ENCODE results near the gene TXNDC11.

Gene TXNDC11

DNA sequence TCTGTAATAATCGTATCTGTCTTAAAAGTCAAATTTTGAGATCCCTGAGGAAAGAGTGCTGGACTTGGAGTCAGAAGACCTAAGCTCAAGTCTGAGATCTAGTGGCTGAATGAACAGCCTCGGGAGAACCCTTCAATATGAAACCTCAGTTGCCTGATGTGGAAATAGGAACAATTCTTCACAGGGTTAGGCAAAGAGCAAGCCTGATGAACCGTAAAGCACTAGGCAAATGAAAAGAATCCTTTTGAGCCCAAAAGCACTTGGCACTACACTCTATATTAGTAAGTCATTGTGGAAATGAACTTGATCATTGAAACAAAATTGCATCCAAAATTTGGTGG is 20.2 kb downstream of the TXNDC11 start:
- no peak for DNase-seq (ENCODE audit: low read depth in 2 of 2)

DNA sequence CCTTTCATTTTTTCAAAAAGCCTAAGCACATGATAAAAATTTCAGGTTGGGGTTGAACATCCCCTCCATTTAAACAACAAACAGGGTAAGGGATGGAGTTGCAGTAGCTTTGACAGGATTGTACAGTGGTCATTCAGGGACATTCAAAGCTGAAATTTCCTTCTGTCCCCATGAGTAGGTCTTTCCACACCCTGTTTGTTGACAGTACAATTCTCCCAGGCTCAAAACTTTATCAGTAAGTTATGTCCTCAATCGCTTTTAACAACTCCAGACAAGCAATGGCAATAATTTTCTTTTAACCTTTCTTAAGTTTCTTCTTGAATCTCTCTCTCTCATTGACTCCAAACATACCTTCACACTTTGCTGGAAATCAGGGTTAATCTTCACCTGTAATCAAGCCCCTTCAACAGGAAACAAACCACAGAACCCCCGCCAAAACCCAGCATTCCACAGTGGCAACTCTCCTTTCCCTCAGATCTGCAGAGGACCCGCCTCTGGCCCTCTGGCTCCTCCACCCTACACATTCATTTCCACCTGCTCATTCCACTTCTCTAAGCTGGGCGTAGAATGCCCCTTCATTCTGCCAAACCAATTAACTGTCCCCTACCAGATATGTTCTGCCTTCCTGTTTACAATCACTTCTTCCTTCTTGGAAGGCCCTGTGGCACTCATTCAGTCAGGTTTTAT is 20.7 kb downstream of the TXNDC11 start:
- no peak for DNase-seq (ENCODE audit: low read depth in 2 of 2)

- DNase-seq (ENCODE audit: low read depth in 2 of 2), result no peak
Observed at GRCh38 chr16:11719762-11720161, 22.9 kb downstream of the TXNDC11 start.

DNA sequence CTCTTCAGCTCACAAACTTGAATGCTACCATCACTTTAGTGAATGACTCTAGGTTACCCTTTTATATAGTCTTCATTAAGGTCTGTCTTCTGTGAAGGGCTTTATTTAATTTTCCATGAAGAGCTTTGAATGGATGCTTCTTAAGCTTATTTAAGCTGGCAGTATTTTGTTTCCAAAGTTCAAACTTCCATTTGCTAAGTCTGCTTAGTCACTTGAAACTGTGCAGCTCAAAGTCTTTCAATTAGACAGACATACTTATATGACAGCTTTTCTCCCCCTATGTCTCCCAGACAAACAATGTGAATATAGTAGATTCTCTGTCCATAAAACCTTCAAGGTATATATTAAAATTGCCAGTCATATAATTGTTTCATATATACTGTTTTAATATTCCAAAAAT is 23.5 kb downstream of the TXNDC11 start:
- DNase-seq (ENCODE audit: low read depth in 2 of 2), result no peak

GRCh38 chr16:11717811-11718210 is 24.8 kb downstream of the TXNDC11 start:
- DNase-seq (ENCODE audit: low read depth in 2 of 2), result no peak

DNA sequence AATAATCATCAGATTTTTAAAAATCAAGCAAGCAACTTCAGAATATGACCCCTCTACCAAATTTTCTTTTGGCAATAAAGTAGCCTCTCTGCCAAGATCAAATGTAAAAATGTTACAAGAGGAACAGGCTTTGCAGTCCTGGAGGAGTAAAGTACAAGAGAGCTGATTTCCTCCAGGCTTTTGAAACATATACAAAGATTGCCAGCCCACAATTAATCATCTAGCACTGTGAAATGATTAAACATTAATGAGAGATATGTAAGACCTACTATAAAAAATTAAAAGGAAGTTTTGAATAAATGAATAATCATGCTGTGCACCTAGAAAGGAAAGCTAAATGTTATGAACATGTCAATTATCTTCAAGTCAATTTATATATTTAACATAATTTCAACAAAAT is 26.3 kb downstream of the TXNDC11 start:
- no peak for DNase-seq (ENCODE audit: low read depth in 2 of 2)

GRCh38 chr16:11715246-11715947 is 27.3 kb downstream of the TXNDC11 start:
- no peak for DNase-seq (ENCODE audit: low read depth in 2 of 2)

DNA sequence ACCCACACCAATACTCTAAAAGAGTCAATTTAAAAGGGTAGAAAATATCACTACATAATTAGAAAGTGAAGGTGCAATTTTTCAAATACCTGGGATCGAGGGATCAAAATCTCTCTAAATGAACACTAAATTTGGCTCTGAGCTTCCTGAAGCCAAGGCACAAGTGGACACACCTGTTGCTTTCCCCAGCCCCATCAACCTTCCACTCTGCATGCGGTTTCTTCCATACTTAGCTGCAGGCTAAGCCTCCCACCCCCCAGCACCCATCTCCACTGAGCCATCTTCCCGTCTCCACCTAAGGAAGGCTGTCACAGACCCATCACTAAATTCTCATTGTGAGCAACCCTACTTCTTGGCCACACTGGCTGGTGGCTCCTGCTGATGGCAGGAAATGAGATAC is 30.5 kb downstream of the TXNDC11 start:
- DNase-seq (ENCODE audit: low read depth in 2 of 2), result no peak

- DNase-seq (ENCODE audit: low read depth in 2 of 2), result no peak
Observed at GRCh38 chr16:11711662-11712061, 31.0 kb downstream of the TXNDC11 start.

DNA sequence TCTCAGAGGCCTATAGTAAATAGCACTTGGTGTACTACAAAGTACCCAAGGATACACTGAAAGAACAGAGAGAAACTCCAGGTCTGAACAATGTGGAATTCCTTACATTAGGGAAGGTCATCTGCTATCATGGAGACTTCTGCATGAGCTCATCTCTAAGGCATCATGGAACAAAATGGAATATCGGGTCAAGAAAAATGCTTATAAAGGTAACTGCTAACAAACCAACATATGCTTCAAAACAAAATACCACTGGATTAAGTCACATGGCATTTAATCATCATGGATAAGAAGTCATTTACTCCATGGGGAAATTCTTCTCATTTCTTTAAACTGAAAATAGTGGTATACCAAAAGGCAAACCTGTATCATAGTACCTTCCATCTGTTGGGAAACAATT is 34.2 kb downstream of the TXNDC11 start:
- DNase-seq (ENCODE audit: low read depth in 2 of 2), result no peak

GRCh38 chr16:11707679-11708197 is 34.9 kb downstream of the TXNDC11 start:
- no peak for DNase-seq (ENCODE audit: low read depth in 2 of 2)

- no peak for DNase-seq (ENCODE audit: low read depth in 2 of 2)
Observed at GRCh38 chr16:11706180-11706742, 36.4 kb downstream of the TXNDC11 start.

GRCh38 chr16:11705311-11706025 is 37.2 kb downstream of the TXNDC11 start:
- DNase-seq (ENCODE audit: low read depth in 2 of 2), result no peak

DNA sequence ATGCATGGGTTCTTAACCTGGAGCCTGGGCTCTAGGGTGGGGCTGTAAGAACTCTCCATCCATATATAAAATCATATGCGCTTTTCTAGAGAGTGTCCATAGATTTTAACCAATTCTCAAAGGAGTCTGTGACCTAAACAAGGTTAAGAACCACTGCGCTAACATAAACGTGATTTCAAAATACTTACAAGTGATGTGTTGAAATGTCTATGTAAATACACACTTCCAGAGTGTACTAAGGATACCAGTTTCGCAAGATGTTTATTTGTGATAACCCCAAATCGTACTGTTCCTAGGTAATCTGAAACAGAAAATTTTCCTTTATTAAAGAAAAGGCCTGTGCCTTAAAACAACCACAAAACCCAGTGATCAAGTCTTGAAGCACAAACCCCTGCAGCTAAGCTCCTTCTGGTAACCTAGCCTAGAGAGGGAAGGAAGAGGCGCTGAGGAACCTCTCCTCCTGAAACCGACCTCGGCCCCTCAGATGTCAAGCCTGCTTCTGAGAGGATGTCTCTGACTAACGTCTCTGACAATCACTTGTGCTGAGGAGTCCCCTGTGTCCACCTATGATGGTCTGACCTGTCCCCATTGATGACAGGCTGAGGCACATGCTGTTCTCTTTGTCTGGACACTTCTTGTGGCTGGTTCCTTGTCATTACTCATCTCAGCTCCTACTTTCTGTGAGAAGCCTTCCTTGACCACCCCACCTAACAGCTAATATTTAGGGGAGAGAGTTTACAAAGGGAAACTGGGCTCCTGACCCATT is 42.2 kb downstream of the TXNDC11 start:
- no peak for DNase-seq (ENCODE audit: low read depth in 2 of 2)

- no peak for DNase-seq (ENCODE audit: low read depth in 2 of 2)
Observed at GRCh38 chr16:11699234-11699894, 43.3 kb downstream of the TXNDC11 start.

DNA sequence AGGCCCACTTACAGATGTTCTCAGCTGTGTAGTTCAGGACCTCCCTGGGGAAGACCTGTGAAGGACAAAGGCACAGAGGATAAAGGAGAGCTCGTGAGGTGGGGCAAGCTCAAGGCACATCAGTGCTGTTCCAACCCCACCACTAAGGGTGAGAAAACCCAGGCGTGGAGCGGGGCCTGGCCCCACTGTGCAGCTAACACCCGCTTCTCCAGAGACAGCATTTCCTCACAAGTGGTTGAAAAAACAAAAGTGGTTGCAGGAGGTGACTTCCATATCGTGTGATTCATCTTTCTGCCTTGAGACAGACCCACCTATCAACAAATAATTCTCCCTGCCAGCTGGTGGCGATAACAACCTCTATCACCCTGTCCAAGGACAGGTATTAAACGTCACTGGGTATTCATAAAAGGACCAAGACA is 44.4 kb downstream of the TXNDC11 start:
- DNase-seq (ENCODE audit: low read depth in 2 of 2), result no peak

GRCh38 chr16:11697319-11697718 is 45.3 kb downstream of the TXNDC11 start:
- DNase-seq (ENCODE audit: low read depth in 2 of 2), result no peak

GRCh38 chr16:11696266-11697012 is 46.2 kb downstream of the TXNDC11 start:
- no peak for DNase-seq (ENCODE audit: low read depth in 2 of 2)

GRCh38 chr16:11692651-11693050 is 50.0 kb downstream of the TXNDC11 start:
- DNase-seq (ENCODE audit: low read depth in 2 of 2), result no peak

GRCh38 chr16:11692171-11692570 is 50.5 kb downstream of the TXNDC11 start:
- no peak for DNase-seq (ENCODE audit: low read depth in 2 of 2)
